ENCODE results near the gene WWOX.

The WWOX gene

DNA sequence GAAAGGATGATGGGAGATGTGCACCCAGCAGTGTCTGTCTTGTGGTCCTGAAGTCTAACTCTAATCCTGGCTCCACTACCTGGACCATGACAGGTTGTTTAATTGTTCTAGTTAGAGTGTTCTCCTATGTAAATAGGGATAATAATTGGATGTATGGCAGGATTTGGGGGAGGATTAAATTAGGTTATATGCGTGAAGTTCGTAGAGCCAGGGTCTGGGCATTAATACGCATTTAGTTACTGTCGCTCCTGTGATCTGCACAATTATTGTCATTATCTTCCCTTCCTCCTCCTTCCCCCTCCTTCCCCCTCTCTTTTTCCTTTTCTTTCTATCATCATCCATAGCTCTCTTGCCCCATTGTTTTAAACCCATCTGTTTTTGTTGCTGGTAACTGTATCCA, 210.3 kb downstream of the WWOX start:
- DNase-seq = no peak

DNA sequence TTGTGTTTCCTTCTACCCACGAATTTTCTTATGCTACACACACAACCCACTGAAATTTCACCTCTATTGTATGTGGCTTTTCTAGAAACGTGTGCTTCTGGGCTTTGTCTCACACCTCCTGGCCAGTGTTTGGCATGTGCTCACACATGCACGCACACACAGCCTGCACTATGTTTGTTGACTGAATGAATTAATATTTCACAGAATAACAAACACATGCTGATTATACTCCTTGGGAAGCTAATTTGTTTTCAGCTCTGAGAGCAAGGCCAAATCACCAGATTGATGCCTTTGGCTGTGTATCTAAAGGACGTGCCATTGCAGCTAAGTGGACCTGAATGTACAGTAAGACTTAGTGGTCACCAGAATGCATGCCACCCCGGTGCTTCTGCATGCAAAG, 210.7 kb downstream of the WWOX start:
- DNase-seq = no peak

DNA sequence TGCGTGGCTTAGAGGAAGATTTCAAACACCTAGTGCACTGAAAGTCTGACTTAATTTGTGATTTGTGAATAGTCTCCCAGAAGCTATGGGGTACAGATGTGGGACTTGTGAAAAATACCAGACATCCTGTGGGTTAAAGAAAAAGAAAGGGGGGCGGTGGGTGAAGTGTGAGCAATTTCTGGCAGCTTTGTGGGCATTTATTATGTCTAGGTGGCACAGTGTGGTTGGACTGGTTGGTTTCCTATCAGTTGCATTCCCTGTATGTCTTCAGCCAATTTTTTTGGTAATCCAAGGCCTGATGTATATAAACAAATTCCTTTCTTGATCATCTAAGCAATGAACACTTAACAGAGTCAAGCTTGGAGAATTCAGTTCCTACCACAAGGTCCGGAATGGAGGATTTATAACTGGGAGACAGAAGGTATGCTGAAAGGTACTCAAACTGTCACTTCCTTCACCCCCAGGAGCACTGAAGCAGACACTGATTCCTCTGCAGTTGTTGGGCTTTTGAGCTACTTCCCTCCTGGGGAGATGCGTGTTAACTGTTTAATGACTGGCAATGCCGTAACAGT, 211.6 kb downstream of the WWOX start:
- DNase-seq = no peak

DNA sequence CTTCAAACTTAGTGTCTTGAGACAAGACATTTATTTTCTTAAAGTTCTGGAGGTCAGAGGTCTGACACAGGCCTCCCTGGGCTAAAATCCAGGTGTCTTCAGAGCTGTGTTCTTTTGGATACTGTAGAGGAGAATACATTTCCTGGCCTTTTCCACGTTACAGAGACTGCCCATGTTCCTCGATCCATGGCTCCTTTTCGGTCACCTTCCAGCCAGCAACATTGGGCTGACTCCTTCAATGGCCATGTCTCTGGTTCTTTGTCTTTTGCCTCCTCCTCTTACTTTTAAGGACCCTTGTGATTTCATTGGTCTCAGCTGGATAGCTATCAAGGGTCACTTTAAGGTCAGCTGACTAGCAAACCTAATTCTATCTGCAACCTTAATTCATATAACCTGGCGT, 212.4 kb downstream of the WWOX start:
- DNase-seq = no peak

DNA sequence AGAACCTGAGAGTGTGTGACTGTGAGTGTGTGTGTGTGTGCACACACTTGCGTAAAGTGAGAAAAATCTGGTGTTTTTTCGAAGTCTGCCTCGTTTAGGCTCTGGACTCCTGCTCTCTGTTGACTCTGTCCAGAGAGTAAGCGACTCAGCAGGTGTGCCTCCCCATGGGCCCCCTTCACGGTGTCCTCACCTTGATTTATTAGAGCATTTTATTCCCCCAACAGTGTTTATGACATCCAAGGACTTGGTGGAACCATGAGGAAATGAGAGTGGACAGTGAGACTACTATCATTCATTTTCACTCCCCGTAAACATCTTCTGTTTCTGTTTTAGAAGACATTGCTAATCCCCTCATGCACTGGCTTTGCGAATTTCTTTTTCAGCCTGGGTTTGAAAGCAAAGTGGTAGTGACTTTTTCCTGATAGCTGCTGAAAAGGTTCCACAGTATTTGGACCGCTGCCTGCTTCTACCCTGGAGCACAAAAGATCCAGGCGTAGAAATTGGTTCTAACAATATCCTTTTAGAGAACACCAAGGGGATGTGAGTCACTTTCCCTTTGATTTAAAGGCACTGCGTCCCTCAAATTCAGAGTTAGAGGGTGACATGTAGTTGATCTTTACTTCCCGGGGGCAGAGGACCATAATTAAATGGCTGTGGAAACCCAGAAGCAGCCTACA, 218.2 kb downstream of the WWOX start:
- no peak for DNase-seq

DNA sequence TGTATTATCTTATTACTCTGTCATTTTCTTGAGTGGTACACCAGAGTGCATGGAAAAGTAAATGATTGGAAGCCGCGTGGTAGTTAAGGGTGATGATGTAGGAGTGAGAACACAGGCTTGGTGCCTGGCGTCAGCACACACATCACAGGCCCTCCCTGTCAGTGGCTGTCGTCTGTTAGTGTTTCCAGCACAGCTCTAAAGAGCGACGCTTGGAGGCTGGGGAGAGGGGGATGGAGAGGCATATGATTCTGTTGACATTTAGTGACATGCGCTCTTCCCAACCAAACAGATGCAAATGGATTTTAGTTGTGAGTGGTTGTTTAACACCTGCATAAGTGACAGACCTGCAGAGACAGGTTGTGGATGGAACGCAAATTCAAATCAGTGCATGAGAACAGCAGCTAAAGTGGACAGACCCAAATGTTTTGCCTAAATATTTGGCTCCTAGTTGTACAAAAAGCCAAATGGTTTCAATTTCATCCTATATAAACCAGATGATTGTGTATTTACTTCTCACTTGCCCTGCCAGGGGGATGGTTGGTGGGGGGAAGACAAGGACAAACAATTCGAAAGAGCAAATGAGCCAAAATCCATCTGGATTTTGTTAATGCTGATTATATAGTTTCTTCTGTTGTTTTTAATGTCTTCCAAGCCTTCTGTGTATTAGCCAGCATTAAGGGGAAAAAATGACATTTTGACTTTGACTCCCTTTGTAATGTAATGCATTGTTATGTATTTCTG, 222.3 kb downstream of the WWOX start:
- DNase-seq = no peak

DNA sequence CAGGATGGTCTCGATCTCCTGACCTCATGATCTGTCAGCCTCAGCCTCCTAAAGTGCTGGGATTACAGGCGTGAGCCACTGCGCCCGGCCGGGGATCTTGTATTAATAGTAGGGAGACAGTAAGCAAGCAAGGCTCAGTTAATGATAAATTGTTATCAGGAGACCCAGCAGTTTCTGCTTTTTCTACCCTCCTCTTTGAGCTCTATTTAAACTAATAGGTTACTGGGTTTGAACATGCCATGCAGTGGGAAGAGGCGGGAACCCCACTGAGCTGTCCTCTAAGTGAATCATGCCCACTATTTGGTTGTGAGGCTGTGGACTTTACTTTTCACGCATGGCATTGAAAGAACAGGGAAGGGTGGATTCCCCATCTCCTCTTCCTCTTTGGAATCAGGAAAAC, 223.9 kb downstream of the WWOX start:
- no peak for DNase-seq

DNA sequence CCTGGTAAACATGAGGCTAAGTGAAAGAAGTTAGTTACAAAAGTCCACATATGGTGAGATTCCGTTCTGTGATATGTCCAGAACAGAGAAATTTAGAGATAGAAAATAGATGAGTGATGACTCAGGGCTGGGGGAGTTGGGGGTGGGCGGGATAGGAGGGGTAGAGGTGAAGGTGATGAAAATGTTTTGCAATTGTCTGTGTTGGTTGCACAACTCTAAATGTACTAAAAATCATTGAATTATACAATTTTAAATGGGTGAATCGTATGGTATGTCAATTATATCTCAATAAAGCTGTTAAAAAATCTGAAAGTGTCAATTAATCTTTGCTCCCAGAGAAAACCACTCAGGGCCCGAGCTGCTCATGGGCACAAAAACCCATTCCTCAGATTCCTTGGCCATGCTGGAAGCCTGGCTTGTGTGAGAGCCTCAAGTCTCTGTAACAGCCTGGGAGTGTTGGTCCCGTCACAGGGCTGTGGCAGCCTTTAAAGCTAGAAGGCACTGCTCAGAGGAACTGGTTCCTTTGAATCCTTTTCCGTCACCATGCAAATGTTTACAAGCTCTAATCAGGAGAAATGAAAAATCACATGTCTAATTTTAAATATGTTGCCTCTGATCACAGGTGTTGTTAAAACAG, 225.3 kb downstream of the WWOX start:
- DNase-seq = no peak

DNA sequence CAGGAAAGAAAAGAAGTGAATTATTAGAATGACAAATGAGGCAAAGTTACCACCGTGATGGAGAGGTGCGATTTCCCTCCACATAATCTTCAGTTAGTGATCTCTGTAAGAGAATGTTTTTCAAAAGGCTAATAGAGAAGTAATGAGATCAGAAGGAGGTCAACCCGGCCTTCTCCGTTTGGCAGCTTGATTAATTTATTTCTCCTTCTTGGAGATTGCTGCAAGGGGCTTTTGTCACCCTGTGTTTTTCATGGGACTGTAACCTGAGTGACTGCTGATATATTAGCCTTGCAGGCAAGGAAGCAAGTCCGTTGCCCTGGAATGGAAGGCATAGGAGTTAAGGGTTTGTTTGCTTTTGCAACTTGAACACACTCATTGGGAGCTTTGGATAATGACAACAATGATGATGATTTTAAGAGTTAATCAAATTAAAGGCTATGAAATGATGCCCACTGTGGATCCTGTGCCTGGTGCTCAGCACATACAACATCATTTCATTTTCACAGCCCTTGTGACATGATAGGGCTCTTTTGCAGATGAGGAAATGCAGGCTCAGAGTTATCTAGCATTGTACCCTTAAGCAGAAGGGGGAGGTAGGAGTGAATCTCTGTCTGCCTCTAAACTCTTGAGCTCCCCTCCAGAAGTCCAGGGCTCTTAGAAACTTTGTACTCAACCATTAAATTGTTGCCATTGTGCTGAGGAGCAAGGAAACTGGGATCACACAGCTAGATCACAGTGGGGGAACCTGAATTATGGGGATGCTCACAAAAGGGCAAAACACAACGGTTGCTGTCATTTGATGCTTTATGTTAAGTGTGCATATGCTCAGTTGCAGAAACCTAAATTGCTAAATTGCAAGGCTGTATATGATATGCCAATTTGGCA, 226.3 kb downstream of the WWOX start:
- DNase-seq = no peak

DNA sequence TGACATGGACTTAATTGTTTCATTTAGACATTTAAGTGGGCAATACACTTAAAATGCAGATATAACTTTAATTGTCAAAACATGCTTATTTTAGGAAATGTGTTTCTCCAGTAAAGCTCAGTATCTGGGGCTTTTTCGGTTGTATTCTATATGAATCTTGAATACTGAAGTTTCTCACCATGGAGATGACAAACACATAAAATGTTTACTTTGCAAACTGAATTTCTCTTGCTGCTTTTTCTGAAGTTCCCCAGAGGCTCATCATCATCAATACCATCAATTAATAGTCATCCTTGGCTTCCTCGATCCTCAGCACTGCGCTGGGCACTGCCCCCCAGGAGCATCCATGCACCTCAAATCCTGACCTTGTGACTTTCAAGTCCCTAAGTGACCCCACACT, 227.3 kb downstream of the WWOX start:
- DNase-seq = no peak

DNA sequence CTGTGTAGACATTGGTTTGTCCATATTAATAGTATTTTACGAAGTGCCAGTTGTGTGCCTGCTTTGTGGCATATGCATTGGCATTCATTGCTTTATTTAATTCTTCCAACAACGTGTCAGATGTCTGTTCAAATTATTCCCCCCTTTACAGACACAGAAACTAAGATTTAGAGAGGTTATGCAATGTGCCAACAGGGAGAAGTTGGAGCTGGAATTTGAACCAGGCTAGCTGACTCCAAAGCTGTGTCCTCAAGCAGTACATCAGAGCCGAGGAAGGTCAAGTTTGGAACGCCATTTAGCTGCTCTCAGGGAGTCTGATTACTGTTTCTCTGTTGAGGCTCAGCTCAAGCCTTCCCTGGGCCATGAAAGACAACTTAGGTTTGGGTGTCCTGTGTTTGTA, 232.3 kb downstream of the WWOX start:
- DNase-seq = no peak

DNA sequence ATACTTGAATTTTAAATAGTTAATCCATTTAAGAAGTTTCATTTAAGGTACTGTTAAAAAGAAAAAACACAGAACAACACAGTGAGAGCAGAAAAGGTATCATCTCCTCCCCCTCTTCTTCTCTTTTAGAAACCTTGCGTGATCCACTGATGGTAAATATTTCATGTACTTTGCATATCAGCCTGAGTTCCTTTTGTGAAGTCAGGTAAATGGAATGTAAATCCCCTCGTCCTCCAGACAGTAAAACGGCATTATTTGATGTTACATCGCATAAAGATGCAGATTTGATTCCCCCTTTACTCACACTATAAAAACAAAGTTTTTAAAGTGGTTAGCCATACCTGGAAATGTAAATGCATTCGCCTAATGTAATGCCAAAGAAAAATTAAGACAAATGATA, 234.4 kb downstream of the WWOX start:
- DNase-seq = no peak

DNA sequence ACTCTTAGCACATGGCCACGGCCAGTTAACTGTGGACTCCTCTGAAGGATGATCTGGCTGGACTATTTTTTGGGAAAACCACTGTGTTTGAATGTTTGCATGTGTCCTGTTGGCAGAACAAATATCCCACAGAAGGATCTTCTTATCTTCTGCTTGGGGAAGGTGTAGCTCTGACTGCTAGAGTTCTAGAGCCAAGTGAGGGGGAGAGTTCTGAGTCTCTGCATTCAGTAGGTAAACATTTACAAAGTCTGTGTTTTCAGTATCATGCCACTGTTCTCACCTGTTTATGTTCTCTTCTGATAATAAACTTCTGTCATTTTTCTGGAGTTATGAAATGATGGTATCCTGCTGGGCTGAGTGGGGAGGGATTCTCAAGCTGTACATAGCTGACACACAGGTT, 241.1 kb downstream of the WWOX start:
- no peak for DNase-seq

DNA sequence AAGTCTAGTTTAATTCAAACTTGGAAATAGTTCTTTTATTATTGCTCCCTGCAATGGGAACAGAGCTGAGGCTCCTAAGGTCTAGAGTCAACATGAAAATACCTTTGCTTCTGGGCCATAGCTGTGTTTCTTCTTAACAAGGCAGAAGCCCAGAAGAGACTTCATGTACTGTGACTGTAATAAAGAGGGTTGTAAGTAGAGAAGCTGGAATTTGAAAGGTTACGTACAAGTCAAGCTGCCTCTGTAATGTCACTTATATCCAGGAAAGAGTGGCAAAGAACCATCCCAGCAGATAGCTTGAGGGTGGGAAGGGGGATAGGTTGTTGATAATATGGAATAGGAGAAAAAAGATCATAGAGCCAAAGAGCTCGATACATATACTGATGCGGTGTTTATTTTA, 248.6 kb downstream of the WWOX start:
- DNase-seq = no peak

DNA sequence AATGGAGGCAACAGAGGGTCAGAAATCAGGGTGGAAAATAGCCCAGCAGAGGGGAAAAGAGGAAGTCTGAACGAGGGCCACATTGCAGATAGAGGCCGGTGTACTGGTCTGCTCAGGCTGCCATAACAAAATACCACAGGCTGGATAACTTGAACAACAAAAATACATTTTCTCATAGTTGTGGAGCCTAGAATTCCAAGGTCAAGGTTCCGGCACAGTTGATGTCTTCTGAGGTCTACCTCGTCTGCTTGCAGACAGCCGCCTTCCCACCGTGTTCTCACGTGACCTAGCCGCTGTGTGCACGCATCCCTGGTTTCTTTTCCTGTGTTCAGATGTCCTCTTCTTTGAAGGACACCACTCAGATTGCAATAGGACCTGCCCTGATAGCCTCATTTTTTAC, 249.4 kb downstream of the WWOX start:
- DNase-seq = no peak

DNA sequence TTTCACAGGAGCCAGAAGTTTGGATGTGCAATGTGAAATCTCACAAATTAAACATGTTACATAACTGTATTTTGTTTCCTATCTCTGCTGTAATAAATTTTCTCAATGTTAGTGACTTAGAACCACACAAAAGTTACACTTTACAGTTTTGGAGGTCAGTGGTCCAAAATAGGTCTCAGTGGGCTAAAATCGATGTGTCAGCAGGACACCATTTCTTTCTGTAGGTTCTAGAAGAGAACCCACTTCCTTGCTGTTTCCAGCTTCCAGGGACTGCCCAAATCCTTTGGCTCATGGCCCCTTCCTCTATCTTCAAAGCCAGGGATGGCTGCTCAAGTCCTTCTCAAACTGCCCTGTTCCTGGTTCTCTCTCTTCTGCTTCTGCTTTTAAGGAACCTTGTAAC, 252.7 kb downstream of the WWOX start:
- DNase-seq = no peak

DNA sequence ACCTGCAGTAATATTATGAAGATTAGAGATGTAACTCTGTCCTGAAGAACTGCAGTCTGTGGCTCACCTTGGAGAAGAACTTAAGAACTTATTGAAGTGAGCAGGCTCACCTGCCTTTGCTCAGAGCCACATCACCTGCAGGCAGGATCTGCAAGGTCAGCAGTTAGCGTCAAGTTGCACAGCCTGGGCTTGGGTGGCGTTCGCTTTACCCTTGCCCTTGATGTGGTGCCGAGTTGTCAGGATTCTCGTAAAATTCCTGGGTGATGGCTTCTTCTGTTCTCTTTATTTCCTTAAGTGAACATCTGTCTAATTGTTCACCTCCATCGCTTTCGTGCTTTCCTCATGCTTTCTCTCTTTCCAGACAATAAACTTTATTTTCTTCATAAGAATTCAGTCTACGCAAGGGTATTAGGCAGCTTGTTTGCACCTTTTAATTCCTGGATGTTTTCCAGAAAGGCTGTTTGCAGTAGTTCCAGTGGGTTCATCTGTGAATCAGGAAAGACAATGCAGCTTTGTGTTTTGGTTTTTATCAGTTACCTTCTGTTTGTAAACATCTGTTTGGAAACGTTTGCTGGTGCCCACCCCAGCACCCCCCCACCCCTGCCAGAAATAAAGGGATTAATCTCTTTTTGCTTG, 254.3 kb downstream of the WWOX start:
- no peak for DNase-seq

DNA sequence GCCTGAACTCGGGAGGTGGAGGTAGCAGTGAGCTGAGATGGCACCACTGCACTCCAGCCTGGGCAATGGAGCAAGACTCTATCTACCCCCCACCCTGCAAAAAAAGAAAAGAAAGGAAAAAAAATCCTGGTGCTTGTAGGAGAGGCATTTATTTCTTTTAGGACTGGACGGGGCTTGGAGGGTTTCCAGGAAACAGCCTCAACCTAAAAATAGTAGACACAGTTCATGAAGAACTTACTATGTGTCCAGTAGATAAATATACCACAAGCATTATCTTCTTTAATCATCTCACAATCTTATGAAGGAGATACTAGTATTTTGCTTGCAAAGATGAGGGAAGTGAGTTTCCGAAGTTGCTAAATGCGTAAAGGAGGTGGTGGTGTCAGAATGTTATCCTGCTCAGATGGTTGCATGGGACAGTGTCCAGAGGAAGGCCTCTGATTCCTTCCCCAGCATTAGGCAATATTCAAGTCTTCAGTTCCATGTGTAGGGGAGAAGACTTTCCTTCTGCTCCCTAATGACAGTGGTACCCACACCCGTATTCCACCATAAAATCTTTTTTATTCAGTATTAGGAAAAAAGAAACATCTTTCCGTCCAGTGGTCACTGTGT, 263.2 kb downstream of the WWOX start:
- no peak for DNase-seq

DNA sequence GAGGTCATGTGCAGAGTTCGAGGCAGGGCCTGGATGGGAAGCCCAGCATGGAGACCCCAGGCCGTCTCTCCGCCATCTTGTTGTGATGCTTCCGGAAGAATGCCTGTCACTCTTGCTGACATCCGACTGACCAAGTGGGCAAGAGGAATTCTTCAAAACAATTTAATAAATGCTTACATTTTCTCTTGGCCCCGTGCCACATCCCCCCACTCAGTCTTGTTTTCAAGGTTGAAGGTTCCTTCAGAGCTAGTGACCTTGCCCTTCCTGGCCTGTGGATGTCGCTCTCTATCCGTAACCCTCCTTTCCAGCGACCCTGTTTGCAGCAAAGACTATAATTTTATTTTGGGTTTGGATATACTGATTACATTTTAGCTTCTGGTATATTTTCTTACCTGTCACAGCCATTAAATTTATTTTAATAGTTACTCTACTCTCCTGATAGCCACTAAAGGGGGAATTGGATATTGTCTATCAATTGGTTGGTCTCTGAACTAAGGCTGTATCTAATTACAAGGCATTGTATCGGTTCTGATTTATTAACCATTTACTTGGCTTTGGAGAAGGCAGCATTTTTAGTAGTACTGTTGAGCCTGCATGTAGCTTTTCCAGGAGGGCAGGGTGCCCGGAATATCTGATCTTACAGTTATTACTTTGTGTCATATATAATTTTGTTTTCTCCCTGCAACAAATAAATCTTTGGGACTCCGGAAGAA, 264.5 kb downstream of the WWOX start:
- no peak for DNase-seq

DNA sequence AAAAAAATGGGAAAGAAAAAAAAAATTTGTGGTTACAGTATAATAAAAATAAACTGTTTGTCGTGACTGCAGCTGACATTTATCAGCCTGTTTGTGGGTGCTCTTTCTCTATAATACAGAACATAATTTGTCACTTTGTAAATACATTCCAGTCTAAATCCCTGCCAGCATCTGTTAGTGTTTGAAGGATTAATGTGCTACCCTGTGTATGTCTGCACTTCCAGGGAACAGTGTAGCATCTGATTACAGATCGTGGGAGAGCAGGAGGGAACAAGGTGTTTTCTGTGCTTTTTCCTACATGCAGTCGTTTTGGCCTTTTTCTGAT, 265.1 kb downstream of the WWOX start:
- DNase-seq = peak; percentile 65

DNA sequence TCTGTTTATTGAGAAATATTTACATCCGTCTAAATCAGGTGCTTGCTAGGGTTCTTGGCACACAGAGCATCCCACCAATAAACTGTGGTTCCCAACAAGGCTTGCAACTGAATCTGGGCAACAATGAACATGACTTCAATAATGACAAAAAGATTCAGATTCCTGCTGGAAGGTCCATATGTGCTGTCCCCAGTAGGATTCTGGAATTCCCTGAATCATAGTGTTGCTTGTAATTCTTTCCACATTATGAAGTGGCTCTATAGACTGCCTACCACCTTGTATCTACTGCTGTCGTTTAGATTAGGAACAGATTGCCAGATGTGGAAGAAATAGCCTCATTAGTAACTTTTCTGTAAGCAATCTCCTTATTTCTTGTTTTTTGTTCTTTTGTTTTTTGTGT, 265.9 kb downstream of the WWOX start:
- no peak for DNase-seq

Data from NCI-H524 treated with DMSO at 0.1 percent for 48 hours (cell line).